Mesenchymal stem cell (in vitro differentiated cells and primary cell): ENCODE data around the gene ZNF200.

ENCODE experiments used
- DNase-seq: peaks from one replicate; pipeline ENCODE4 v3.0.0-alpha.2; 2013
- H2AFZ ChIP-seq: one replicate; pipeline ENCODE4 v1.6.1; 2013; ENCODE audit warnings: low read depth, mild to moderate bottlenecking, control low read depth, inconsistent platforms, low read length, moderate library complexity
- H2AK5ac ChIP-seq: 2 replicates; pipeline ENCODE4 v1.6.1; 2013; ENCODE audit warnings: low read length, moderate library complexity, mild to moderate bottlenecking, inconsistent platforms; ENCODE audit not compliant: severe bottlenecking
- H2BK120ac ChIP-seq: one replicate; pipeline ENCODE4 v1.6.1; 2013; ENCODE audit warnings: low read depth, mild to moderate bottlenecking, inconsistent platforms, low read length, moderate library complexity
- H2BK12ac ChIP-seq, 2 experiments: one replicate each; pipeline ENCODE4 v1.6.1; 2013; ENCODE audit warnings: inconsistent platforms in 2 of 2, low read length in 2 of 2, mild to moderate bottlenecking in 2 of 2, moderate library complexity in 2 of 2, control low read depth in 1 of 2
- H2BK15ac ChIP-seq: one replicate; pipeline ENCODE4 v1.6.1; 2013; ENCODE audit warnings: mild to moderate bottlenecking, low read depth, inconsistent platforms; ENCODE audit not compliant: poor library complexity, severe bottlenecking
- H2BK5ac ChIP-seq: 2 replicates; pipeline ENCODE4 v1.6.1; 2013; ENCODE audit warnings: low read depth, mild to moderate bottlenecking, low read length, control low read depth, inconsistent platforms; ENCODE audit not compliant: poor library complexity, severe bottlenecking
- H3K14ac ChIP-seq, 2 experiments: one replicate each; pipeline ENCODE4 v1.6.1; 2013; ENCODE audit warnings: inconsistent platforms in 2 of 2, low read length in 2 of 2, control low read depth in 1 of 2, mild to moderate bottlenecking in 1 of 2, moderate library complexity in 1 of 2
- H3K18ac ChIP-seq, 2 experiments: one replicate each; pipeline ENCODE4 v1.6.1; 2013; ENCODE audit warnings: inconsistent platforms in 2 of 2, low read length in 2 of 2, control low read depth in 1 of 2, low read depth in 1 of 2, mild to moderate bottlenecking in 1 of 2
- H3K23ac ChIP-seq, 2 experiments: one replicate each; pipeline ENCODE4 v1.6.1; 2013; ENCODE audit warnings: inconsistent platforms in 2 of 2, low read length in 2 of 2, mild to moderate bottlenecking in 2 of 2, moderate library complexity in 2 of 2, control low read depth in 1 of 2
- H3K27ac ChIP-seq: 2 replicates; pipeline ENCODE4 v1.5.1; 2013; ENCODE audit warnings: mild to moderate bottlenecking, moderate library complexity, low read length, control low read depth, inconsistent platforms; ENCODE audit not compliant: poor library complexity, severe bottlenecking
- H3K27me3 ChIP-seq, 2 experiments: 2 replicates each; pipeline versions ENCODE4 v1.6.1 to v1.7.0; 2013; ENCODE audit warnings: low read length in 2 of 2, mild to moderate bottlenecking in 2 of 2, moderate library complexity in 2 of 2, control low read depth in 1 of 2, inconsistent platforms in 1 of 2; ENCODE audit not compliant: control insufficient read depth in 1 of 2, insufficient read depth in 1 of 2
- H3K36me3 ChIP-seq, 2 experiments: 2 replicates each; pipeline versions ENCODE4 v1.6.1 to v1.7.0; 2013; ENCODE audit warnings: low read length in 2 of 2, control low read depth in 1 of 2, inconsistent platforms in 1 of 2, low read depth in 1 of 2, mild to moderate bottlenecking in 1 of 2; ENCODE audit not compliant: insufficient read depth in 2 of 2, control insufficient read depth in 1 of 2
- H3K4ac ChIP-seq, 2 experiments: one replicate each; pipeline ENCODE4 v1.6.1; 2013; ENCODE audit warnings: inconsistent platforms in 2 of 2, low read length in 2 of 2, mild to moderate bottlenecking in 2 of 2, moderate library complexity in 2 of 2, control low read depth in 1 of 2, low read depth in 1 of 2
- H3K4me1 ChIP-seq: 2 replicates; pipeline ENCODE4 v1.6.1; 2013; ENCODE audit warnings: low read depth, low read length, control low read depth; ENCODE audit not compliant: control insufficient read depth, insufficient read depth
- H3K4me2 ChIP-seq: 2 replicates; pipeline ENCODE4 v1.6.1; 2013; ENCODE audit warnings: low read length, mild to moderate bottlenecking, inconsistent platforms; ENCODE audit not compliant: poor library complexity, severe bottlenecking
- H3K4me3 ChIP-seq, 2 experiments: 2 replicates each; pipeline versions ENCODE4 v1.5.1 to v1.7.0; 2013; ENCODE audit warnings: low read length in 2 of 2, mild to moderate bottlenecking in 2 of 2, control low read depth in 1 of 2, low read depth in 1 of 2; ENCODE audit not compliant: insufficient read depth in 1 of 2
- H3K79me1 ChIP-seq: replicated peaks from 2 replicates; pipeline ENCODE4 v1.6.1; 2013; ENCODE audit warnings: mild to moderate bottlenecking, control low read depth, low read length, inconsistent platforms; ENCODE audit not compliant: poor library complexity, severe bottlenecking
- H3K9ac ChIP-seq: 2 replicates; pipeline ENCODE4 v1.7.0; 2013; ENCODE audit warnings: mild to moderate bottlenecking, low read length, moderate library complexity
- H3K9me3 ChIP-seq: 2 replicates; pipeline ENCODE4 v1.7.0; 2013; ENCODE audit warnings: mild to moderate bottlenecking, low read length; ENCODE audit not compliant: control insufficient read depth
- H4K8ac ChIP-seq: one replicate; pipeline ENCODE4 v1.6.1; 2013; ENCODE audit warnings: inconsistent platforms, mild to moderate bottlenecking, low read length, moderate library complexity
- H4K91ac ChIP-seq: one replicate; pipeline ENCODE4 v1.6.1; 2013; ENCODE audit warnings: mild to moderate bottlenecking, low read length, inconsistent platforms
- WGBS: methylation state at CpG from one replicate; pipeline ENCODE4 v1.1.7; 2013; ENCODE audit warnings: mixed read lengths; 5-methylcytosine and 5-hydroxymethylcytosine counted together

Gene ZNF200

GRCh38 chr16:3266873-3267537 is 32.0 kb upstream of the ZNF200 start:
- Histone ChIP-seq H4K91ac (no peak overlapping the region), H3K36me3 (peaks cover 0 to 16% of the 10 kb centered on the region in 2 experiments), H3K9ac (no peak overlapping the region), H4K8ac (no peak overlapping the region), H2BK5ac (no peak overlapping the region), H2BK12ac (no peak overlapping the region), H3K4me3 (peak overlapping the region in 1 of 2 experiments; percentile 46), H3K18ac (no peak overlapping the region), H2BK15ac (no peak overlapping the region), H3K79me1 (no peaks in the 10 kb centered on the region), H3K4me1 (peaks cover 1% of the 10 kb centered on the region), H2AK5ac (no peak overlapping the region), H3K4ac (no peak overlapping the region), H3K14ac (no peak overlapping the region), H2BK120ac (no peak overlapping the region), H3K4me2 (no peak overlapping the region), H2AFZ (no peak overlapping the region), H3K9me3 (no peaks in the 10 kb centered on the region), H3K27me3 (no peaks in the 10 kb centered on the region), H3K23ac (no peak overlapping the region), H3K27ac (no peak overlapping the region)
- peak; percentile 57 for DNase-seq
- WGBS, result 62% methylated on average over 4 of the region's 5 CpGs

- Histone ChIP-seq H3K36me3 (peaks cover 0 to 16% of the 10 kb centered on the region in 2 experiments), H3K23ac (no peak overlapping the region), H3K9me3 (no peaks in the 10 kb centered on the region), H4K8ac (peak overlapping the region; percentile 41), H3K4ac (peak overlapping the region in 1 of 2 experiments; percentile 11), H3K4me1 (peaks cover 1% of the 10 kb centered on the region), H3K14ac (no peak overlapping the region), H3K27ac (peak overlapping the region; percentile 67), H4K91ac (peak overlapping the region; percentile 41), H3K18ac (peak overlapping the region; percentile 64 to 86), H2BK5ac (no peak overlapping the region), H2BK120ac (no peak overlapping the region), H3K4me2 (peak overlapping the region; percentile 63), H2AK5ac (no peak overlapping the region), H3K79me1 (no peaks in the 10 kb centered on the region), H3K27me3 (peaks cover 0 to 1% of the 10 kb centered on the region in 2 experiments), H3K4me3 (peak overlapping the region; percentile 67 to 90), H2BK12ac (no peak overlapping the region), H3K9ac (peak overlapping the region; percentile 90), H2BK15ac (peak overlapping the region; percentile 18), H2AFZ (peak overlapping the region; percentile 48)
- peak; percentile 96 for DNase-seq
- 56% methylated on average over 73 of the region's 77 CpGs for WGBS
Observed at GRCh38 chr16:3264137-3265036, 29.4 kb upstream of the ZNF200 start.

GRCh38 chr16:3262517-3262916 is 27.6 kb upstream of the ZNF200 start:
- no peak overlapping the region for H3K4me2 ChIP-seq
- H2AK5ac ChIP-seq, result no peak overlapping the region
- H3K27ac ChIP-seq, result no peak overlapping the region
- WGBS, result 97% methylated on average over 2 of the region's 4 CpGs
- H3K4me3 ChIP-seq, result no peak overlapping the region
- H3K79me1 ChIP-seq, result no peaks in the 10 kb centered on the region
- no peak overlapping the region for H3K23ac ChIP-seq
- no peak overlapping the region for H2BK120ac ChIP-seq
- H3K14ac ChIP-seq, result no peak overlapping the region
- H3K9me3 ChIP-seq, result no peaks in the 10 kb centered on the region
- H3K27me3 ChIP-seq, result peaks cover 0 to 15% of the 10 kb centered on the region in 2 experiments
- H2BK5ac ChIP-seq, result no peak overlapping the region
- H4K8ac ChIP-seq, result no peak overlapping the region
- no peak overlapping the region for H2BK12ac ChIP-seq
- H3K4ac ChIP-seq, result no peak overlapping the region
- H4K91ac ChIP-seq, result no peak overlapping the region
- H3K36me3 ChIP-seq, result peaks cover 0 to 9% of the 10 kb centered on the region in 2 experiments
- no peak overlapping the region for H2AFZ ChIP-seq
- H3K9ac ChIP-seq, result no peak overlapping the region
- no peak for DNase-seq
- H3K4me1 ChIP-seq, result peaks cover 1% of the 10 kb centered on the region
- H2BK15ac ChIP-seq, result no peak overlapping the region
- no peak overlapping the region for H3K18ac ChIP-seq

GRCh38 chr16:3259836-3260235 is 24.9 kb upstream of the ZNF200 start:
- no peaks in the 10 kb centered on the region for H3K79me1 ChIP-seq
- no peaks in the 10 kb centered on the region for H3K9me3 ChIP-seq
- no peak overlapping the region for H2AFZ ChIP-seq
- H4K8ac ChIP-seq, result no peak overlapping the region
- no peak overlapping the region for H3K4ac ChIP-seq
- no peak overlapping the region for H2BK120ac ChIP-seq
- H3K9ac ChIP-seq, result no peak overlapping the region
- H3K4me2 ChIP-seq, result no peak overlapping the region
- H3K36me3 ChIP-seq, result no peaks in the 10 kb centered on the region
- H2BK5ac ChIP-seq, result no peak overlapping the region
- no peak overlapping the region for H3K14ac ChIP-seq
- H2BK15ac ChIP-seq, result no peak overlapping the region
- no peak overlapping the region for H2AK5ac ChIP-seq
- no peak overlapping the region for H4K91ac ChIP-seq
- H3K18ac ChIP-seq, result no peak overlapping the region
- H2BK12ac ChIP-seq, result no peak overlapping the region
- peaks cover 9% of the 10 kb centered on the region for H3K4me1 ChIP-seq
- no peak overlapping the region for H3K4me3 ChIP-seq
- peaks cover 0 to 19% of the 10 kb centered on the region in 2 experiments for H3K27me3 ChIP-seq
- H3K23ac ChIP-seq, result no peak overlapping the region
- no peak for DNase-seq
- WGBS, result 95% methylated on average over 5 of the region's 8 CpGs
- no peak overlapping the region for H3K27ac ChIP-seq
